ENCODE data around the gene IBA57.
"Not testable (repeated sequence)": the region's sequence is repeated elsewhere in the genome, so short reads cannot be mapped to it uniquely, and the experiment has no call there.

Gene IBA57

GRCh38 chr1:228173528-228174481 is 8.2 kb downstream of the IBA57 start:
- DNase-seq: peak; percentile 22

DNA sequence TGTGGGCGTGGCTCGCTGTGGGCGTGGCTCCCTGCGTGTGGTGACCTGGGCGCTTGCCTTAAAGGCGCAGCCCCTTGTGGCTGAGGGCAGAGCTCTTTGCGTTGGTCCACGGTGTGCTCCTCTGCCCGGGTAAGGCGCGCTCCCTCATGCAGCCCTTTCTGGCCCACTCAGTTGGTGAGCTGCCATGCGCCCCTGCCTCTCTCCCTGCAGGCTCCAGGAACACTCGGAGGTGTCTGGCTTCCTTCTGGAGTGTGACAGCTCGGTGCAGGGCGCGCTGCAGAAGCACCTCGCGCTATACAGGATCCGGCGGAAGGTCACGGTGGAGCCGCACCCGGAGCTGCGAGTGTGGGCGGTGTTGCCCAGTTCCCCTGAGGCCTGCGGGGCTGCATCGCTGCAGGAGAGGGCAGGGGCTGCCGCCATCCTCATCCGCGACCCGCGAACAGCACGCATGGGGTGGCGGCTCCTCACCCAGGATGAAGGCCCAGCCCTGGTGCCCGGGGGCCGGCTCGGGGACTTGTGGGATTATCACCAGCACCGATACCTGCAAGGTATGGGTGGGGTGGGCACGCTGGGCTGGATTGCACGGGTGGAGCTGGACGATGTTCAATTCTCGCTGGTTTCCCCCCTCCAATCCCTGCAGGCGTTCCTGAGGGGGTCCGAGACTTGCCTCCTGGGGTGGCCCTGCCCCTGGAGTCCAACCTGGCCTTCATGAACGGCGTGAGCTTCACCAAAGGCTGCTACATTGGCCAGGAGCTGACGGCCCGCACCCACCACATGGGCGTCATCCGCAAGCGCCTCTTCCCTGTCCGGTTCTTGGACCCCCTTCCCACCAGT is 9.1 kb downstream of the IBA57 start:
- DNase-seq: no peak

- DNase-seq: no peak
These were observed 9.9 kb downstream of the IBA57 start for GRCh38 chr1:228175316-228176023.

DNA sequence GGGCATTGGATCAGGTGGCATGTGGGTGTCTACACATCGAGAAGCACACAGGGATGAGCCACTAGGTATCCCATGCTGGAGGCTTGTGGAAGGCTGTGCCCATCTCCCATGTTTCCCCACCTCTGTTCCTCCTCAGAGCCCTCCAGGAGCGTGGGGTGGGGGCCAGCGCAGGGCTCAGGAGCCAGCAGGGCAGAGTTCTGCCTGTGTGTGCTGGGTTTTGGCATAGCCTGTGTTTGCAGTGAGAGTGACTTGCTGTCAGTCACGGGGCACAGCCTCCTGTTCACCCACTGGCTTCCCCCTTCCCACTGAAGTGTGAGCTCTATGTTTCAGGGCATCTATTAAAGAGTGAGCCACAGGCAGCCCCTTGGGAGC is 10.4 kb downstream of the IBA57 start:
- DNase-seq: no peak

DNA sequence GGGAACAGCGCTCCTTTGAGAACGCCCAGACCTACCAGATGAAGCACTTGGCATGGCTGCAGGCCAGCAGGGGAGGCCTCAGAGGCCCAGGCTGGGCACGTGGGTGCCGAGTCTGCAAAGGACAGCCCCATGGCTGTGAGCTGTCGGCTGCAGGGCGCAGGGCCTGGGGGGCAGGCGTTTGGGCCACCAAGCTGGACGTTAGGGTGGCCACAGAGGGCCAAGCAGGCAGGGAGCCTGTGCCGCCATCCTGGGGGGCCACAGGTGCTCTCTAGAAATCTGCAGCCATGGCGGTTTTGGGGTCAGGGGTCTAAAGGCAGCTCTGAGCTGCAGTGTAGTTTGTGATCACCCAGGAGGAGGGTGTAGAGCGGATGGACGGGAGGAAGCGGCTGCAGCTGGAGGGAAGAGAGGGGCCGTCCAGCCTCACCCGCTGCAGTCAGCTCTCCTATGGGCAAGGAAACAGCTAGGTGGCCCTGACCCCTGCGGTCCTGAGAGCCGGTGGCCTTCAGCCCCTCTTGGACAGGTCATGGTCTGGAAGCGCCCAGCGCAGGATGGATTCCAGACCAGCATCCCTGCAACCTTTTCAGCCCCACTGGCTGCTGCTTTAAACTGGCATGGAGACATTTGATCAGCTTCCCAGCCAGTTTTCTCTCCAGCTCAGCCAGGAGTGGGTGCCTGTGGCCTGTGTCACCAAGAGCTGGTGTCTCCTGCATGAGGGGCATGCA is 11.0 kb downstream of the IBA57 start:
- no peak for DNase-seq

- DNase-seq: no peak
These were observed 11.5 kb downstream of the IBA57 start for GRCh38 chr1:228177183-228177475.

GRCh38 chr1:228177721-228178710 is 12.4 kb downstream of the IBA57 start:
- no peak for DNase-seq

- DNase-seq: no peak
These were observed 13.4 kb downstream of the IBA57 start for GRCh38 chr1:228178737-228179684.

DNA sequence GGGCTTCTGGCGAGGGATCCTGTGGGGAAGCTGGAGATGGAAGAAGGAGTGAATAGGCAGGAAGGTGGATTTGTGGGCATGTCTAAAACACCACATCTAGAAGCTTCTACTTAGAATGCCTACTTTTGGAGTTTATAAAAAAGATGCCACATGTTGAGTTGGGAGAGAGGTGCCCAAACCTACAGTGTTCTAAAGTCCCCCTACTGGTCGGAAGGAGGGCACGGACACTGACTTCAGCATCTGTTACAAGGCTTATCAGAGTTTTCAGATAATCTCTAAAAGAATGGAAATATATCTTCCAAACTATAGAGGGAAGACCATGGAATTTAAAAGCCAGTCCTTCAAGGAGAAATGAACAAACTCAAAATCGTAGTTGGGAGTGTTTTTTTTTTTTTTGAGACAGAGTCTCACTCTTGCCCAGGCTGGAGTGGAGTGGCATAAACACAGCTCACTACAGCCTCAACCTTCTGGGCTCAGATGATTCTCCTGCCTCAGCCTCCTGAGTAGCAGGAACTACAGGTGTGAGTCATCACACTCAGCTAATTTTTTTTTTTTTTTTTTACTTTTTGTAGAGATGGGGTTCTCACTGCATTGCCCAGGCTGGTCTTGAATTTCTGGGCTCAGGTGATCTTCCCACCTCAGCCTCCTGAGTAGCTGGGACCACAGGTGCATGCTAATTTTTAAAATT is 14.8 kb downstream of the IBA57 start:
- DNase-seq: no peak

DNA sequence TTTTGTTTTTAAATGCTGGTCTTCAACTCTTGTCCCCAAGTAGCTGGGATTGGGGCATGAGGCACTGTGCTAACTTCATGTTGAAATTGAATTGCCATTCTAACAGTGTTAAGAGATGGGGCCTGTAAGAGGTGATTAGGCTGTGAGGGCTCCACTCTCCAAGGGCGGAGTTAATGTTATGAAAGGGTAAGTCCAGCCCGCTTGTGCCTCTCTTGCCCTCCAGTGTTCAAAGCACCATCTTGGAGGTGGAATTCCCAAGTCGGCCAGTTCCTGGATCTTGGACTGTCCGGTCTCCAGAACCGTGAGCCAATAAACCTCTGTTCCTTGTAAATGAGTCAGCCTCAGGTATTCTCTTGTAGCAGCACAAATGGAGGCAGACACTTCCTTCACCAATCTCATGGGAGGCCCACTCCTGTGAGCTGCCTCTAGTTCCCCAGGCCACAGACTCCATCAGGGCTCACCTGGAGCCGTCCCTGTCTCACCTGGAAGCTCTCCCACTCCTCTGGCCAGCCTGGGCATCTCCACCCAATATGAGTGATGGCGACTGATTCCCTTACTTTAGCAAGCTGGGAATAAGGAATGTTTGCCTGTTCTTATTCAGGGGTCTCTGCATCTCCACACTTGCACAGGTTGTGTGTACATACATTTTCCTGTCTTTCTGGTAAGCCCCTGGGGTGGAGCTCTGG is 15.5 kb downstream of the IBA57 start:
- no peak for DNase-seq

DNA sequence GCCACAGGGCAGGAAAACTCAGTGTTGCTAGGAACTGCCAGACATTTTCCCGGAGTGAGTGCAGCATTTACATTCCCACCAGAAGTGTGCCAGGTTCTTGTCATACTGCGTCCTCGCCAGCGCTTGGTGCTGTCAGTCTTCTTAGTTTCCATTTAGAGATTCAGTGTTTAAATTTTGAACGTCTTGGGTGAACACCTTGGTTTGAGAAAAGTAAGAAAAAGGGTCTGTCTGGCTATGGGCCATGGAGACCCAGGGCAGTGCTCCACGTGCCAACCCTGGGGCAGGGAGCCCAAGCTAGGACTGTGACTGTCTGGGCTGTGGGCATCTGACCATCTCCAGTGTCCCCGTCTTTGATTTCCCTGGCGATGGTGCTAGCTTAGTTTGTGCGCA is 16.0 kb downstream of the IBA57 start:
- DNase-seq: no peak

DNA sequence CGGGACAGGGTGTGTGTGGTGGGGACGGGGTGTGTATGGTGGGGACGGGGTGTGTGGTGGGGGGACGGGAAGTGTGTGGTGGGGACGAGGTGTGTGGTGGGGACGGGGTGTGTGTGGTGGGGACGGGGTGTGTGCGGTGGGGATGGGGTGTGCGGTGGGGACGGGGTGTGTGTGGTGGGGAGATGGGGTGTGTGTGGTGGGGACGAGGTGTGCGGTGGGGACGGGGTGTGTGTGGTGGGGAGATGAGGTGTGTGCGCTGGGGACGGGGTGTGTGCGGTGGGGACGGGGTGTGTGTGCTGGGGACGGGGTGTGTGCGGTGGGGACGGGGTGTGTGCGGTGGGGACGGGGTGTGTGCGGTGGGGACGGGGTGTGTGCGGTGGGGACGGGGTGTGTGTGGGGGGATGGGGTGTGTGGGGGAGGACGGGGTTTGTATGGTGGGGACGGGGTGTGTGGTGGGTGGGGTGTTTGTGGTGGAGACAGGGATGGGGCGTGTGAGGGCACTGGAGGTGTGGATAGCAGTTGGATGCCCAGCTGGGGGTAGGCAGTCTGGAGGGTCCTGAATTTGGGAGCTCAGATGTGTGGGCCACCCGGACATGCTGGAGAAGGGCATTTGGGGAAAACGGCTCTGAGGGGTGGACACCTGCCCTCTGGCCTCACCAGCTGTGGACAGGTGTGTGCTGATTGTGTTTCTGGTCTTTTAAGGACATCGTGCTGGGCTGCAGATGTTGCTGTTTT is 16.9 kb downstream of the IBA57 start:
- DNase-seq: no peak

DNA sequence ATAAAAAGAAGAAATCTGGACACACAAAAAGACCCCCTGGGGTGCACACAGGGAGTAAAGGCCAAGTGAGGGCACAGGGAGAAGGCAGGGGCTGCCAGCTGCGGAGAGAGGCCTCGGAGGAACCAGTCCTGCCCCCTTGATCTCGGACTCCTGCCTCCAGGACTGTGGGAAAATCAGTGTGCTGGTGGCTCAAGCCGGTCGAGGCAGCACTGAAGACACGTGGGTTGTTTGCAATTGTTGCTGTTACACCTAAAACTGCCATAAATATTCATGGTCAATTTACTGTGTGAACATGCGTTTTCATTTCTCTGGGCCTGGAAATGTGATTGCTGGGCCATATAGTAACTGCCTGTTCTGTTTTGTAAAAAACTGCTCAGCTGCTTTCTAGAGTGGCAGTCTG is 18.5 kb downstream of the IBA57 start:
- no peak for DNase-seq

- no peak for DNase-seq
These were observed 20.0 kb downstream of the IBA57 start for GRCh38 chr1:228185641-228185965.

DNA sequence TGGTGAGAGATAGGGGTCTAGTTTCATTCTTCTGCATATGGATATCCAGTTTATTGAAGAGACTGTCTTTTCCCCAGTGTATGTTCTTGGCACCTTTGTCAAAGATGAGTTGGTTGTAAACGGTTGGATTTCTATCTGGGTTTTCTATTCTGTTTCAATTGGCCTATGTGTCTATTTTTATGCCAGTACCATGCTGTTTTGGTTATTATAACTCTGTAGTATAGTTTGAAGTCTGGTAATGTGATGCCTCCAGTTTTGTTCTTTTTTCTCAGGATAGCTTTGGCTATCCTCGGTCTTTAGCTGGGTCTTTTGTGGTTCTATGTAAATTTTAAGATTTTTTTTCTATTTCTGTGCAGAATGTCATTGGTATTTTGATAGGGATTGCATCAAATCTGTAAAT is 22.6 kb downstream of the IBA57 start:
- not testable (repeated sequence) for DNase-seq

- no peak for DNase-seq
These were observed 24.6 kb downstream of the IBA57 start for GRCh38 chr1:228190182-228190581.

DNA sequence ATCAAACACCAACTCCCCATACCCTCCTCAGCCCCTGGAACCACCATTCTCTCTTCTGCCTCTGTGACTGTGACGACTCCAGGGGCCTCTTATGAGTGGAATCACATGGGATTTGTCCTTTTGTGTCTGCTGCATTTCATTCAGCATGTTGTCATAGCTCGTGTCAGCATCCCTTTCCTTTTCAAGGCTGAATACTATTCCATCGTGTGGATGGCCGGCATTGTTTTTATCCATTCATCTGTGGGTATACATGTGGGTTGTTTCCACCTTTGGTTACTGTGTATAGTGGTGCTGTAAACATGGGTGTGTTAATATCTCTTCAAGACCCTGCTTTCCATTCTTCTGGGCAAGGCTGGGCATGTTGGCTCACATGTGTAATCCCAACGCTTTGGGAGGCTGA is 25.2 kb downstream of the IBA57 start:
- DNase-seq: no peak

DNA sequence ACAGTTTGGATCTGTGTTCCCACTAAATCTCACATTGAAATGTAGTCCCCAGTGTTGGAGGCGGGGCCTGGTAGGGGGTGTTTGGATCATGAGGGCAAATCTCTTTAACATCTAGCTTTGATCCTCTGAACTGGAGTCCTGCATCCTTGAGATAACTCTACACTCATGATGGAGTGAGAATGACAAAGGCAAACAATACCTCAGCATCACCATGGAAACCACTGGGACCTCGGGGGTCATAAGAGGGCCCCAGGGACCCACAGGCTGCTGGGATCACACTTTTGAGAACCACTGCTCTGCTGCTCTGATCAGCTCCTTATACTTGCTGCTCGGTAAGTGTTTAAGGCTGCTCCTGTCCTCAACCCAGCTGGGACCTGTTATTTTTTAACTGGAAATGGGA is 28.8 kb downstream of the IBA57 start:
- no peak for DNase-seq

All from T1000 (cell line).